Small intestine (tissue), 7 donors: ENCODE measurements around the gene ZNF341. TPM values are rescaled to one million over a fixed set of nuclear protein-coding genes. Genes with fewer than 3 reads are reported as not detected.

Experiments
- DNase-seq, 2 donors: peaks; one replicate each; pipeline versions ENCODE4 v3.0.0 to v3.0.0-alpha.2; 2013
- FAIRE-seq: peaks from 2 replicates; lab custom pipeline; 2012; peaks lifted over from hg19 to GRCh38; lab: Jason Lieb, UNC
- H3K27ac ChIP-seq, 3 donors: one replicate each; pipeline ENCODE4 v1.5.1; 2013; ENCODE audit warnings: low read length in 2 of 3, mild to moderate bottlenecking in 2 of 3, control low read depth in 1 of 3, inconsistent platforms in 1 of 3, low read depth in 1 of 3, moderate library complexity in 1 of 3
- H3K27me3 ChIP-seq, 3 donors: one replicate each; pipeline ENCODE4 v1.6.1; 2013; ENCODE audit warnings: low read length in 3 of 3, inconsistent platforms in 1 of 3; ENCODE audit not compliant: control insufficient read depth in 3 of 3, insufficient read depth in 3 of 3
- H3K36me3 ChIP-seq, 3 donors: one replicate each; pipeline ENCODE4 v1.6.1; 2013; ENCODE audit warnings: low read length in 3 of 3, inconsistent platforms in 1 of 3, low read depth in 1 of 3, mild to moderate bottlenecking in 1 of 3, moderate library complexity in 1 of 3; ENCODE audit not compliant: control insufficient read depth in 3 of 3, insufficient read depth in 2 of 3
- H3K4me1 ChIP-seq, 3 donors: one replicate each; pipeline ENCODE4 v1.6.1; 2013; ENCODE audit warnings: low read length in 2 of 3, inconsistent platforms in 1 of 3, low read depth in 1 of 3, mild to moderate bottlenecking in 1 of 3, moderate library complexity in 1 of 3; ENCODE audit not compliant: control insufficient read depth in 3 of 3, insufficient read depth in 2 of 3
- H3K4me3 ChIP-seq, 3 donors: one replicate each; pipeline ENCODE4 v1.5.1; 2013; ENCODE audit warnings: low read length in 3 of 3, control low read depth in 1 of 3, inconsistent platforms in 1 of 3, low read depth in 1 of 3, mild to moderate bottlenecking in 1 of 3, moderate library complexity in 1 of 3
- H3K9me3 ChIP-seq, 2 donors: one replicate each; pipeline ENCODE4 v1.6.1; 2013; ENCODE audit warnings: low read depth in 1 of 2, low read length in 1 of 2; ENCODE audit not compliant: control insufficient read depth in 2 of 2, insufficient read depth in 1 of 2
- WGBS, 3 donors: extraction: QIAGEN DNeasy Blood & Tissue Kit; methylation state at CpG; one replicate each; pipeline ENCODE4 v1.1.7; 2013; 5-methylcytosine and 5-hydroxymethylcytosine counted together
- polyA plus RNA-seq, 4 donors: library from polyadenylated mRNA; stranded (reverse) in 3 of 4; unstranded in 1 of 4; fragments of 200-250 nt in 3 of 4; fragments of 120-200 nt in 1 of 4; gene quantifications; one replicate each; pipeline versions ENCODE4 v1.2.1 to v1.2.3, GENCODE V29; 2013
- donor health status: healthy with polysubstance abuse.
- donor health status: control.
- donor health status: control.
- donor health status: Bipolar disorder and iron deficiency.
- donor health status: healthy.

Gene ZNF341
- polyA plus RNA-seq, 4 donors: 2.7 to 4.4 (median 3.4) TPM

DNA sequence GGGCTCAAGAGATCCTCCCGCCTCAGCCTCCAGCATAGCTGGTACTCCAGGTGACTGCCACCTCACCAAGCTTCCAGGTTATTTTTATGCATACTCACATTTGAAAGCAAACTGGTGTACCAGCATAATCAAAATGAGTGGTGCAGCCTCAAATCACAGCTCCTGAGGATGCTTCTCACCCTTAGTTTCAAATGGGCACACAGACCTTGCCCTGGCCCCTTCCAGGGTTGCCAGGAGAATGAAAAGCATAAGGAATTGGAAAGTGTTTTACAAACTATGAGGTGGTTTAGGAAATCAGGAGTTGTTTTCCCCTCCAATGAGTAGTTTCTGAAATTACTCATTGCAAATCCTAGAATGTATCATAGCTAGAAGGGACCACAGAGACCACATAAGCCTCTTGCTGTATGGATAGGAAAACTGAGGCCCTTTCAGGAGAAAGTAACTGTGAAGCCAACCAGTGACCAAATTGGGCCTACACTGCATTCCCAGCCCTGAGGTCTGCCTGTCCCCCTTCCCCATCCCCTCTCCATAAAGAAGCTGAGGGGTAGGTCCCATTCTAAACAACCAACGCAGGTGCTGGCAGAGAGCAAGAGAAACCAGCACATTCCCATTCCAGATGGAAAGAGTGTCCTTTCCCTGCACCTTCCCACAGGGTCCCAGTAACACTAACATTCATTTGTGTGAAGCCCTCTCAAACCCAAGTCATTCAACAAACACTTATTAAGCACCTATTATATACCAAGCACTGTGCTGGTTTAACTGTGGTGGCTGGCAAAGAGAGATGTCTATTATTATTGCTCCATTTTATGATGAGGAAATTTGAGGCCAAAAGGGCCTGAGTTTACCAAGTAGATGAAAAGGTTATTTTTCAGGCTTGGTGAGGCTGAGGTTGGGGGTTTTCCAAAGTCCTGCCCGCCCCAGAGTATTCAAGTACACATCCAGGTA, 43.5 kb upstream of the ZNF341 start:
- no peak for FAIRE-seq
- Histone ChIP-seq H3K4me1 (peaks cover 2 to 32% (median 3%) of the 10 kb centered on the region in 3 donors), H3K27me3 (no peaks in the 10 kb centered on the region), H3K36me3 (no peaks in the 10 kb centered on the region), H3K27ac (no peak overlapping the region), H3K9me3 (no peaks in the 10 kb centered on the region), H3K4me3 (no peak overlapping the region)
- no peak for DNase-seq
- 75 to 85% (median 81%) methylated on average over 3 of the region's 3 CpGs for WGBS, 3 donors

DNA sequence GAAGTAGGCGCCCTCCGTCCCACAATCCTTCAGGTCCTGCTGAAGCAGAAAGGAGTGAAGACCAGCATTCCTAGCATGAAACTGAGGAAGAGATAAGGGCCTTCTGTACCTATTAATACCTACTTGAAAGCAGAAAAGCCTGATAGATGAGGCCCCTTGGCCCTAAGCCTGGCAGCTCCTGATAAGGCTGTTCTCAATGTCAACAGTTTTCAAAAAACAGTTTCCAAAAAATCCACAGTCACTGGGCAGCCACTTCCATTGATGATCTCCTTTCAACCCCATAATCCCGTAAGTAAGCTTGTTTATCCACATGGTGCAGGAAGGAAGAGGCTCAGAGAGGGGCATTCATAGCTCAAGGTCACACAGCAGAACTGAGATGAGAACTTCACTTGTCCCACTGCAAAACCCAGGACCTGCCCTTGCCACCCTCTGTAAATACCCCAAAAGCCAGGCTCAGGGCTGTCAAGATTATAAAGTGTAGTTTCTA, 42.8 kb upstream of the ZNF341 start:
- no peaks in the 10 kb centered on the region for H3K27me3 ChIP-seq
- FAIRE-seq (no peak), DNase-seq (no peak)
- no peaks in the 10 kb centered on the region for H3K9me3 ChIP-seq
- H3K36me3 ChIP-seq: no peaks in the 10 kb centered on the region
- peak overlapping the region in 1 of 3 donors; percentile 38 for H3K27ac ChIP-seq
- no peak overlapping the region for H3K4me3 ChIP-seq
- WGBS, 3 donors: 49 to 71% (median 62%) methylated on average over 3 of the region's 3 CpGs
- H3K4me1 ChIP-seq: peaks cover 2 to 32% (median 3%) of the 10 kb centered on the region in 3 donors

DNA sequence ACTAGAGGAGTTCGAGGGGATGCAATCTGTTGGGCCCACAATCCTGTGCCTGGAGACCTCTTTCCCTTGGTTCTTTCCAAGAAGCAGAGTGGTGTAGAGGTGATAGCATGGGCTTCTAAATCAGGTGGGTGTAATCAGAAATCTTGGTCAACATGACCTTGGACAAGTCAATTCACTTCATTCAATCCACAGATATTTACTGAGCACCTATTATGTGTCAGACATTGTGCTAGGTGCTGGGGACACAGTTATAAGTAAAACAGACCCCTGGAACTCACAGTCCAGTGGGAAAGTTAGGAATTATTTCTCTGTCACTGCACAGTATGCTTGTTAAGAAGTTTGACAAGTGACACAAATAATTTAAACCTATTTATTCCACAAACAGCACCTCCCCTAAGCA, 42.3 kb upstream of the ZNF341 start:
- Histone ChIP-seq H3K27ac (no peak overlapping the region), H3K4me3 (no peak overlapping the region), H3K9me3 (no peaks in the 10 kb centered on the region), H3K36me3 (no peaks in the 10 kb centered on the region), H3K27me3 (no peaks in the 10 kb centered on the region), H3K4me1 (peaks cover 2 to 30% (median 3%) of the 10 kb centered on the region in 3 donors)
- DNase-seq (no peak), FAIRE-seq (no peak)
- 87 to 94% (median 91%) methylated on average over 1 of the region's 1 CpG for WGBS, 3 donors

DNA sequence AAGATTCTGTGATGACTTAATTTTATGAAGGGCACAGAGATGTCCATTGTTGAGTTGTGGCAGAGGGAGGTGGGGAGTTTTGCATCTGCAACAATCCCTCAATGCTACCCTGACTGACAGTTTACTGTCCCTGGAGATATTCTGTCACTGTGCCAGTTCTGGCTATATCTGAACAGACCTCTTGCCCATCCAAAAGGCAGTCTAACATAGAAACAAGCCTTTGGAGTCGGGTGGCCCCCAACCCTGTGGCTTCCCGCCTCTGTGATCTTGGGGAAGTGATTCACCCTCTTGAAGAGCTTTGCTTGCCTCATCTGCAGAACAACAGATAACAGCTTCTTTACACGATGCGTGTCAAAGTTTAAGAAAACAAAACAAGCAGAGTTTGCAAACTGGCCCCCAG, 41.8 kb upstream of the ZNF341 start:
- no peak overlapping the region for H3K4me3 ChIP-seq
- peaks cover 2 to 25% (median 3%) of the 10 kb centered on the region in 3 donors for H3K4me1 ChIP-seq
- FAIRE-seq (no peak), DNase-seq (no peak)
- no peak overlapping the region for H3K27ac ChIP-seq
- no peaks in the 10 kb centered on the region for H3K36me3 ChIP-seq
- WGBS, 3 donors: 34 to 66% (median 44%) methylated on average over 4 of the region's 4 CpGs
- H3K27me3 ChIP-seq: no peaks in the 10 kb centered on the region
- no peaks in the 10 kb centered on the region for H3K9me3 ChIP-seq

DNA sequence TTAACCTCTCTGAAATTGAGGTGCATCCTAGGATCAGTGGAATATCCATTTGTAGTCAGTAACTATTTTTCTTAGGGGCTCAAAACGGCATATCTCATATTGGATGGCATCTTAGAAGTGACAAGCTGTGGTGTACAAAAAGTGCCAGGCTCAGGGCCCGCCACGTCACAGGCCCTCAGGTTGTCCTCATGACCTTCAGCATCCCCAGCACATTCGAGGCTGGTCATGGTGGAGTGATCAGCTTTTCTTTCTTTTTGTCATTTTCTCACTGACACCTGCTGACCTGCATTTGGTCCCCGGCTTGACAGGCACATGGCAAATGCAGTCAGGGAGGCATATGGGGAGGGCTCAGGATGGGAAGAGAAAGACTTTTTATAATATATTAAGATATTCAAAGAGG, 38.5 kb upstream of the ZNF341 start:
- FAIRE-seq (no peak), DNase-seq (no peak)
- WGBS, 3 donors: 81 to 86% (median 84%) methylated on average over 5 of the region's 5 CpGs
- peaks cover 0 to 12% (median 0%) of the 10 kb centered on the region in 3 donors for H3K4me1 ChIP-seq
- H3K9me3 ChIP-seq: no peaks in the 10 kb centered on the region
- no peaks in the 10 kb centered on the region for H3K27me3 ChIP-seq
- H3K27ac ChIP-seq: no peak overlapping the region
- no peak overlapping the region for H3K4me3 ChIP-seq
- H3K36me3 ChIP-seq: no peaks in the 10 kb centered on the region

DNA sequence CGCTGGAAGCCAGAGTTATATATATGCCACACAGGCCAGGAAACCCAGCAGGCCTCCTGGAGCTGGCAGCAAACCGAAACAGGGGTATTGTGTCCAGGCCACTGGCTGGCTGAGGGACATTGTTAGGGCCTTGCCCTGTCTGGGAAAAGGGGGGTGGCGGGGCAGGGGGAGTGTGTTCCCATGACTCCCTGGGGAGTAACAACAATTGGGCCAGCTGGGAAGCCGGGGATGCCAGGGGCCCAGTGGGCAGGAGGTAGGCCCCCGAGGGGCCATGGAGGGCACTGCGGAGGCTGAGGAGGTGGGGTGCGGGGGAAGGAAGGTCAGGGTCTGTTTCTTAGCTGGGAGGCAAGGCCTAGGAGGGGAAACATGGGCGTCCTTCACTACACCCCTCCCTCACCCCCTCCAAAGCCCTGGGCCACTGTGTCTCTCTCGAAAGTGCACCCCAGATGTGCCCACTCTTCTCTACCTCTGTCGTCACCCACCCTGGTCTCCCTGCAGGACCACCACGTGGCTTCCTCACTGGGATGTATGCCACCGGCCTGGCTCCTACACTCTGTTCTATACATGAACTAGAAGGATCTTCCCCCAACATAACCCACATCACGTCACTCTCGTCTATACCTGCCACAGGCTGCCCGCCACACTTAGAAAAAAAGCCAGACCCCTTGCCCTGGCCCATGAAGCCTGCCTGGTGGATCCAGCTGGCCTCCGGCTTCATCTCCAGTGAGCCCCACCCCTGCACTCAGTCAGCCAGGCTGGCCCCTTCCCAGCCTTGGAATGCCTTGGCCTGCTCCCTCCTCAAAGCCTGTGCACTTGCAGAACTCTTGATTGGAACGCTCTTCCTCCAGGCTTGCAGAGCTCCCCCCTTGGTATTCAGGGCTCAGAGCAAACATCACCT, 37.8 kb upstream of the ZNF341 start:
- no peaks in the 10 kb centered on the region for H3K27me3 ChIP-seq
- H3K36me3 ChIP-seq: no peaks in the 10 kb centered on the region
- H3K4me1 ChIP-seq: peaks cover 0 to 5% (median 0%) of the 10 kb centered on the region in 3 donors
- no peak overlapping the region for H3K27ac ChIP-seq
- no peaks in the 10 kb centered on the region for H3K9me3 ChIP-seq
- 74 to 93% (median 92%) methylated on average over 15 to 17 of the region's 17 CpGs for WGBS, 3 donors
- no peak for DNase-seq
- FAIRE-seq: no peak
- H3K4me3 ChIP-seq: no peak overlapping the region

DNA sequence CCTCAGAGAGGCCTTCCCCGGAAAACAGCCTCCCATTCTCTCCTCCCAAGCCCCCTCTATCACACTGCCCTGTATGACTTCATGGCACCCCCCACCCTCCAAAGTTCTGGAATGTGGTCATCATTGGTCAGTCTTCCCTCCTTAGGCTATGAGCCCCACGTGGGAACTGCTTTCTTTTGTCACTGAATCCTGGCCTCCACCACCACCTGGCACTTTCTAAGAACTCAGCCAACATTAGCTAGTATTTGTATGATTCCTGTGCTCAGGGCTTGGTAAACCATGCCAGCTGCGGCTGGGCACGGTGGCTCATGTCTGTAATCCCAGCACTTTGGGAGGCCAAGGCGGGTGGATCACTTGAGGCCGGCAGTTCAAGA, 37.2 kb upstream of the ZNF341 start:
- no peaks in the 10 kb centered on the region for H3K27me3 ChIP-seq
- 78 to 81% (median 79%) methylated on average over 6 of the region's 6 CpGs for WGBS, 3 donors
- H3K36me3 ChIP-seq: no peaks in the 10 kb centered on the region
- no peak for DNase-seq
- H3K4me1 ChIP-seq: no peaks in the 10 kb centered on the region
- H3K9me3 ChIP-seq: no peaks in the 10 kb centered on the region
- no peak overlapping the region for H3K27ac ChIP-seq
- no peak overlapping the region for H3K4me3 ChIP-seq
- no peak for FAIRE-seq

DNA sequence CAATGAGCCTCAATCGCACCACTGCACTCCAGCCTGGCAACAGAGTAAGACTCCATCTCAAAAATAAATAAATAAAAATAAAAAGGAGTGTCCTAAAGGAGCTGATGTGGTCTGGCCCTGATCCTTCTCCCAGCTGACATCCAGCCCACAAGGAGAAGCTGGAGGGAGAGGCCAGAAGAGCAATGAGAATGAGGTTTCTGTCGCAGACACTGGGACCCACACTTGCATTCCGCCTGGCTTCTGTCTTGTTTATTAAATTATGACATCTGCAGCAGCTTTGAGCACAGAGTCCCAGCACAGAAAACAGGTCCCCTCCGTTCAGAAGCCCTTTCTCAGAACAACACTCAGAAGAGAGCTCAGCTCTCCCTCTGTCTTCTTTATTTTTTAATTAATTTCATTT, 35.3 kb upstream of the ZNF341 start:
- WGBS, 3 donors: 76 to 92% (median 90%) methylated on average over 4 of the region's 4 CpGs
- Histone ChIP-seq H3K27me3 (no peaks in the 10 kb centered on the region), H3K9me3 (peaks cover 0 to 4% of the 10 kb centered on the region in 2 donors), H3K4me3 (no peak overlapping the region), H3K4me1 (no peaks in the 10 kb centered on the region), H3K36me3 (no peaks in the 10 kb centered on the region), H3K27ac (no peak overlapping the region)
- no peak for FAIRE-seq
- no peak for DNase-seq
